C4-2B (cell line): ENCODE results near the gene SLC22A13.

Source experiments
- H3K27ac ChIP-seq: fragments of 450-650 bp; 2 replicates; pipeline ENCODE4 v1.5.1; 2017
- ZFX ChIP-seq: fragments of 450-650 bp; IDR thresholded peaks from 2 replicates; pipeline ENCODE4 v1.6.1; 2017
- TF ChIP-seq, protein P1 (sequence below): fragments of 450-650 bp; conservative IDR thresholded peaks from 2 replicates; pipeline ENCODE4 v1.5.1; 2017; ENCODE audit warnings: mild to moderate bottlenecking

The SLC22A13 gene

DNA sequence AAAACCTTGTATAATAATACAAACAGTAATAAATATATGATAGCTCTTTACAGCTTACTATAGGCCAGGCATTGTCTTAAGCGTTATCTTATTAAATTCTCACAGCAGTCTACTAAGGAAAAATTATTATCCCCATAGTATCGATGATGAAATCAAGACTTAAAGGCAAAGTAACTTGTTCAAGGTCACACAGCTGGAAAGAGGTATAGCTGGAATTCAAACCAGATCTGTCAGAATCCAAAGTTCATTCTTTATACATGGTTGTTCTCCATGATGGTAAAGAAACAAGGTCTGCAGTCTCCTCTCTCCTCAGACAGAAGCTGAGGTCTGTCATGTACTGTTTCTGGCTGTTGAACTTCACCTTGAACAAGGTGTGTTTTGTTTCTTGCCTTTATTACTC, 15.4 kb upstream of the SLC22A13 start:
- H3K27ac ChIP-seq, result no peak overlapping the region
- no peak for TF ChIP-seq ZFX
- TF ChIP-seq, protein P1, sequence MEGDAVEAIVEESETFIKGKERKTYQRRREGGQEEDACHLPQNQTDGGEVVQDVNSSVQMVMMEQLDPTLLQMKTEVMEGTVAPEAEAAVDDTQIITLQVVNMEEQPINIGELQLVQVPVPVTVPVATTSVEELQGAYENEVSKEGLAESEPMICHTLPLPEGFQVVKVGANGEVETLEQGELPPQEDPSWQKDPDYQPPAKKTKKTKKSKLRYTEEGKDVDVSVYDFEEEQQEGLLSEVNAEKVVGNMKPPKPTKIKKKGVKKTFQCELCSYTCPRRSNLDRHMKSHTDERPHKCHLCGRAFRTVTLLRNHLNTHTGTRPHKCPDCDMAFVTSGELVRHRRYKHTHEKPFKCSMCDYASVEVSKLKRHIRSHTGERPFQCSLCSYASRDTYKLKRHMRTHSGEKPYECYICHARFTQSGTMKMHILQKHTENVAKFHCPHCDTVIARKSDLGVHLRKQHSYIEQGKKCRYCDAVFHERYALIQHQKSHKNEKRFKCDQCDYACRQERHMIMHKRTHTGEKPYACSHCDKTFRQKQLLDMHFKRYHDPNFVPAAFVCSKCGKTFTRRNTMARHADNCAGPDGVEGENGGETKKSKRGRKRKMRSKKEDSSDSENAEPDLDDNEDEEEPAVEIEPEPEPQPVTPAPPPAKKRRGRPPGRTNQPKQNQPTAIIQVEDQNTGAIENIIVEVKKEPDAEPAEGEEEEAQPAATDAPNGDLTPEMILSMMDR, result no peak

DNA sequence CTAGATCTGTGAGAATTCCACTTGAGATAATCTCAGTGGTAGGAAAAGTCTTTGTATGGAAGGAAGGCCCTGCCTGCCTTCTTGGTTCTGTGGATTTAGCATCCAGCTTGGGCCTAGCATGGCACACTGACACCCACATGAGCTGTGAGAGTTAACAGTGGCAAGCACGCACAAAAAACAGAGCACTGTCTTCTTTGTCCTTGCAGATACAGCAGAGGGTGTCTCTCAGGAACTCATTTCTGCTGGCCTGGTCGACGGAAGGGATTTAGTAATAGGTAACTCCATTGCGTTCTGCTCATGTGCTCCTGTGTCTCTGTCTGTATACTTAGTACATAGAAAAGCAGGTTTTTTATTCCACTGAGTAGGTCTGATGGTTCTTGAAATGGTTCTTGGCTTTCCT, 14.4 kb upstream of the SLC22A13 start:
- H3K27ac ChIP-seq, result no peak overlapping the region
- no peak for TF ChIP-seq ZFX
- TF ChIP-seq, protein P1, result 0 out of 2 replicates have a peak, but pooled peaks have one; percentile 1

DNA sequence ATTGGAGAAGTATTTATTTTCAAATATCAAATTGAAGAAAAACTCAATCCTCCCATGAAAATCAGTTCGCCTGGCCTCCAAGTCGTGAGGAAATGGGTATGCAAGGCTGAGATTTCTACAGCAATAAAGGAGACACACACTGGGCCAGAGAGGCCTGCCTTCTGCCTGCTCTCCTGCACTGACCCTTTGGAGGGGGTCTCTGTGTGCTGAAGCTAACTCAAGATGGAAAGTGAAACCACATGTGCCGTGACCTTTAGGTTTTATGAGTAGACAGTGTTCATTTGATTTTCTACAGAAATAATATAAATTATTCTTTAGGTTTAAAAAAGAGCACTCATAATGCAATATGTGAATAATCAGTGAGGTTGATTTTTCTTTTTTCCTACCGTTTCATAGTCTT, 11.9 kb upstream of the SLC22A13 start:
- H3K27ac ChIP-seq, result no peak overlapping the region
- TF ChIP-seq, protein P1, result no peak
- no peak for TF ChIP-seq ZFX

DNA sequence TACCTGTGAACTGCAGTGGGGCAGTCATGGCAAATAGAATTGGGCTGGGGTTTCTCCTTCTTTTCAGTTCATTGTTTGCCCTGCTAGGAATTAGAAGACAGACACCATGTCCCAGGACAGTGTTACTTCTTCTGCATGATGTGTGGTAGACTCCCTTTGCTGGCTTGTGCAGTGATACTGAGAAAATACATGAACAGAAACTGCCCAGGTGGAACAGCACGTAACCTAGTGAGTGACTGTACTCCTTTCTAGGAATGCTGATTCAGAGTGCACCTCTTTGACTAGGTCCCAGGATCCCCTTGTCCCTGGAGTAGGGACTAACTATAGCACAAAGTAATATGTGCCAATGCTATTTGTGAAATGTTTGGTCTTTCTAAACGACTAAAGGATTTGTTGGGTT, 10.7 kb upstream of the SLC22A13 start:
- H3K27ac ChIP-seq, result no peak overlapping the region
- TF ChIP-seq, protein P1, result no peak
- no peak for TF ChIP-seq ZFX

DNA sequence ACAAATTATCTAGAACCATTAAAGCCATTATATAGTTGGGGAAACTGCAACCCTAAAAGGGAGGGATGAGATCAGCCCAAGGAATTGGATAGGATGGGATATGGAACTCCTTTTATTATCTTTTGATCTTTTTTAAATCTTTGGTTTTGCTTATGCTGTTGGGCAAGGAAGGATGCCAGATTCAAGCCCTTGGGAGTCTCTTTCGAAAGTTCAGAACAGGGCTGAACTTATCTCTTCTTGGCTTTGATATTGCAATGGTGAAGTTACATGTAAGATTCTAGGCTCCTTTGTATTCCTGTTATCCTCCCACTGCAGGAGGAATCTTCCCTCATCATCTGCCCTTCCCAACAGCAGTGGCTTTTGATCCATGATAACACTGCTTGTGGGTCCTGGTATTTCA, 10.0 kb upstream of the SLC22A13 start:
- no peak overlapping the region for H3K27ac ChIP-seq
- TF ChIP-seq ZFX, result no peak
- TF ChIP-seq, protein P1, result no peak

DNA sequence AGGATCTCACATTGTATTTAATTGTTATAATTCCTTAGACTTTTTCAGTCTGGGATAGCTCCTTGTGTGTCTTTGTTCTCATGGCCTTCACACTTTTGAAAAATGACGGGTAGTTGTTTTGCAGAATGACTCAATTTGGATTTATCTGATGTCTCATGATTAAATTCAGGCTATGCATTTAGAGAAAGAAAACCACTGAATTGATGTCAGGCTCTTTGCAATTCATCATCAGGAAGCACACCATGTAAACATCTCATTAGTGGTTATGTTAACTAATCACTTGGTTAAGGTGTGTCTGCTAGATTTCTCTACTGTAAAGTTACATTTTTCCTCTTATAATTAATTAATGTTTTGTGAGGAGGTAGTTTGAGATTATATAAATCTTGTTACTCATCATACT, 8.0 kb upstream of the SLC22A13 start:
- TF ChIP-seq, protein P1, result no peak
- no peak for TF ChIP-seq ZFX
- H3K27ac ChIP-seq, result no peak overlapping the region

DNA sequence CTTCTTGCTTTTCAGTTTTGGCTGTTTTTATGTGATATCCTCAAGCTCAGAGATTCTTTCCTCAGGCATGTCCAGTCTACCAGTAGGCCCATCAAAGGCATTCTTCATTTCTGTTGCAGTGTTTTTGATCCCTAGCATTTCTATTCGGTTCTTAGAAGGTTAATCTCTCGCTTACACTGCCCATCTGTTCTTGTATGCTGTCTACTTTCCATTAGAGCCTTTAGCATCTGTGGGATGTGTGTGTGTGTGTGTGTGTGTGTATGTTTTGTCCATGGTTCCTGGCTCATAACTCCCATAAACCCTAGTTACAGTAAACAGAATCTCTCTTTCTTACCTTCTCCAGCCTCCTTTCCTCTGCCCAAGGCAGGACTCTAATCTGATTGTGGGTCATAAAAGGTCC, 5.1 kb upstream of the SLC22A13 start:
- TF ChIP-seq, protein P1, result no peak
- no peak for TF ChIP-seq ZFX

More for the DNA sequence above, 5.1 kb upstream of the SLC22A13 start:
- no peak overlapping the region for H3K27ac ChIP-seq
